ENCODE measurements around the gene VAV1. TPM values are rescaled to one million over a fixed set of nuclear protein-coding genes. Genes with fewer than 3 reads are reported as not detected.

VAV1 gene
- total and polyA plus RNA-seq, 9 of the 15 experiments (the other 6 are each of a cell fraction or from before 2014, with no cell fraction given), result 0.46 to 20.1 (median 11.1) TPM

GRCh38 chr19:6737873-6738786, 34.4 kb upstream of the VAV1 start (continued):
- TF ChIP-seq, protein P1, sequence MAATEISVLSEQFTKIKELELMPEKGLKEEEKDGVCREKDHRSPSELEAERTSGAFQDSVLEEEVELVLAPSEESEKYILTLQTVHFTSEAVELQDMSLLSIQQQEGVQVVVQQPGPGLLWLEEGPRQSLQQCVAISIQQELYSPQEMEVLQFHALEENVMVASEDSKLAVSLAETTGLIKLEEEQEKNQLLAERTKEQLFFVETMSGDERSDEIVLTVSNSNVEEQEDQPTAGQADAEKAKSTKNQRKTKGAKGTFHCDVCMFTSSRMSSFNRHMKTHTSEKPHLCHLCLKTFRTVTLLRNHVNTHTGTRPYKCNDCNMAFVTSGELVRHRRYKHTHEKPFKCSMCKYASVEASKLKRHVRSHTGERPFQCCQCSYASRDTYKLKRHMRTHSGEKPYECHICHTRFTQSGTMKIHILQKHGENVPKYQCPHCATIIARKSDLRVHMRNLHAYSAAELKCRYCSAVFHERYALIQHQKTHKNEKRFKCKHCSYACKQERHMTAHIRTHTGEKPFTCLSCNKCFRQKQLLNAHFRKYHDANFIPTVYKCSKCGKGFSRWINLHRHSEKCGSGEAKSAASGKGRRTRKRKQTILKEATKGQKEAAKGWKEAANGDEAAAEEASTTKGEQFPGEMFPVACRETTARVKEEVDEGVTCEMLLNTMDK (IDR thresholded peaks at IDR 0.05; ENCODE audit: borderline replicate concordance, insufficient read depth, low read depth, low read length, poor library complexity, severe bottlenecking), result no peak
- no peak for TF ChIP-seq DNMT1 (IDR thresholded peaks at IDR 0.05)
- peak; percentile 80 for TF ChIP-seq CBFA2T3 (IDR thresholded peaks at IDR 0.05)
- no peak; the same call in 1 of the 2 replicates for TF ChIP-seq KLF6 (CRISPR knock-in tag; IDR thresholded peaks at IDR 0.05; ENCODE audit: borderline replicate concordance)
- TF ChIP-seq, protein P2, sequence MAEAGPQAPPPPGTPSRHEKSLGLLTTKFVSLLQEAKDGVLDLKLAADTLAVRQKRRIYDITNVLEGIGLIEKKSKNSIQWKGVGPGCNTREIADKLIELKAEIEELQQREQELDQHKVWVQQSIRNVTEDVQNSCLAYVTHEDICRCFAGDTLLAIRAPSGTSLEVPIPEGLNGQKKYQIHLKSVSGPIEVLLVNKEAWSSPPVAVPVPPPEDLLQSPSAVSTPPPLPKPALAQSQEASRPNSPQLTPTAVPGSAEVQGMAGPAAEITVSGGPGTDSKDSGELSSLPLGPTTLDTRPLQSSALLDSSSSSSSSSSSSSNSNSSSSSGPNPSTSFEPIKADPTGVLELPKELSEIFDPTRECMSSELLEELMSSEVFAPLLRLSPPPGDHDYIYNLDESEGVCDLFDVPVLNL (CRISPR knock-in tag; IDR thresholded peaks at IDR 0.05; ENCODE audit: low read depth), result no peak
- no peak for TF ChIP-seq ZNF408 (CRISPR knock-in tag; IDR thresholded peaks at IDR 0.05; ENCODE audit: low read depth)
- TF ChIP-seq FUS (optimal IDR thresholded peaks at IDR 0.05; ENCODE audit: low read depth, low read length), result no peak
- TF ChIP-seq CTBP1 (IDR thresholded peaks at IDR 0.05; ENCODE audit: borderline replicate concordance), result no peak
- peak; percentile 98 for TF ChIP-seq NR2C1 (IDR thresholded peaks at IDR 0.05)
- peak; percentile 98 for TF ChIP-seq NR2C1 (tag; IDR thresholded peaks at IDR 0.05)
- TF ChIP-seq MEIS2 (IDR thresholded peaks at IDR 0.05; ENCODE audit: partially characterized antibody), result no peak
- TF ChIP-seq THRAP3 (IDR thresholded peaks at IDR 0.05; ENCODE audit: borderline replicate concordance), result no peak
- TF ChIP-seq NR3C1 (CRISPR knock-in tag; IDR thresholded peaks at IDR 0.05), result no peak
- TF ChIP-seq FIP1L1 (IDR thresholded peaks at IDR 0.05; ENCODE audit: low read depth, low read length, poor library complexity, severe bottlenecking), result no peak
- TF ChIP-seq HINFP (tag; conservative IDR thresholded peaks at IDR 0.05; ENCODE audit: low read depth), result no peak
- TF ChIP-seq ZC3H11A (IDR thresholded peaks at IDR 0.05; ENCODE audit: low read depth, low read length), result no peak
- peak; percentile 39; the same call in 1 of the 2 replicates for TF ChIP-seq CBFA2T2 (conservative IDR thresholded peaks at IDR 0.05)
- no peak for TF ChIP-seq RBM34 (IDR thresholded peaks at IDR 0.05; ENCODE audit: borderline replicate concordance, insufficient read depth, low read length)
- no peak for TF ChIP-seq KLF1 (tag; IDR thresholded peaks at IDR 0.05)
- TF ChIP-seq, protein P3, sequence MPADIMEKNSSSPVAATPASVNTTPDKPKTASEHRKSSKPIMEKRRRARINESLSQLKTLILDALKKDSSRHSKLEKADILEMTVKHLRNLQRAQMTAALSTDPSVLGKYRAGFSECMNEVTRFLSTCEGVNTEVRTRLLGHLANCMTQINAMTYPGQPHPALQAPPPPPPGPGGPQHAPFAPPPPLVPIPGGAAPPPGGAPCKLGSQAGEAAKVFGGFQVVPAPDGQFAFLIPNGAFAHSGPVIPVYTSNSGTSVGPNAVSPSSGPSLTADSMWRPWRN (IDR thresholded peaks at IDR 0.05; ENCODE audit: low read depth), result no peak
- no peak for TF ChIP-seq MED1 (CRISPR knock-in tag; IDR thresholded peaks at IDR 0.05; ENCODE audit: borderline replicate concordance)
- TF ChIP-seq EP300 (IDR thresholded peaks at IDR 0.05; ENCODE audit: low read length), result no peak; the same call in none of the 2 replicates

All from K562 (cell line).